HG03460 (cell line): ENCODE results near the gene TNRC18.
"Not testable (repeated sequence)": the region's sequence is repeated elsewhere in the genome, so short reads cannot be mapped to it uniquely, and the experiment has no call there.

Experiments used
- ATAC-seq: cut with Tn5 transposase; IDR thresholded peaks from one replicate; pipeline ENCODE4 v1.9.1; 2021; ENCODE audit not compliant: unreplicated experiment

Gene TNRC18, protein sequence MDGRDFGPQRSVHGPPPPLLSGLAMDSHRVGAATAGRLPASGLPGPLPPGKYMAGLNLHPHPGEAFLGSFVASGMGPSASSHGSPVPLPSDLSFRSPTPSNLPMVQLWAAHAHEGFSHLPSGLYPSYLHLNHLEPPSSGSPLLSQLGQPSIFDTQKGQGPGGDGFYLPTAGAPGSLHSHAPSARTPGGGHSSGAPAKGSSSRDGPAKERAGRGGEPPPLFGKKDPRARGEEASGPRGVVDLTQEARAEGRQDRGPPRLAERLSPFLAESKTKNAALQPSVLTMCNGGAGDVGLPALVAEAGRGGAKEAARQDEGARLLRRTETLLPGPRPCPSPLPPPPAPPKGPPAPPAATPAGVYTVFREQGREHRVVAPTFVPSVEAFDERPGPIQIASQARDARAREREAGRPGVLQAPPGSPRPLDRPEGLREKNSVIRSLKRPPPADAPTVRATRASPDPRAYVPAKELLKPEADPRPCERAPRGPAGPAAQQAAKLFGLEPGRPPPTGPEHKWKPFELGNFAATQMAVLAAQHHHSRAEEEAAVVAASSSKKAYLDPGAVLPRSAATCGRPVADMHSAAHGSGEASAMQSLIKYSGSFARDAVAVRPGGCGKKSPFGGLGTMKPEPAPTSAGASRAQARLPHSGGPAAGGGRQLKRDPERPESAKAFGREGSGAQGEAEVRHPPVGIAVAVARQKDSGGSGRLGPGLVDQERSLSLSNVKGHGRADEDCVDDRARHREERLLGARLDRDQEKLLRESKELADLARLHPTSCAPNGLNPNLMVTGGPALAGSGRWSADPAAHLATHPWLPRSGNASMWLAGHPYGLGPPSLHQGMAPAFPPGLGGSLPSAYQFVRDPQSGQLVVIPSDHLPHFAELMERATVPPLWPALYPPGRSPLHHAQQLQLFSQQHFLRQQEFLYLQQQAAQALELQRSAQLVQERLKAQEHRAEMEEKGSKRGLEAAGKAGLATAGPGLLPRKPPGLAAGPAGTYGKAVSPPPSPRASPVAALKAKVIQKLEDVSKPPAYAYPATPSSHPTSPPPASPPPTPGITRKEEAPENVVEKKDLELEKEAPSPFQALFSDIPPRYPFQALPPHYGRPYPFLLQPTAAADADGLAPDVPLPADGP (N-terminal part only)

GRCh38 chr7:5423306-5423975 is at the start of gene TNRC18:
Gene TNRC18, minus strand, starts transcription at chr7:5423834. Its CDS starts 2,588 bp downstream, at chr7:5421246.
- no peak for ATAC-seq

DNA sequence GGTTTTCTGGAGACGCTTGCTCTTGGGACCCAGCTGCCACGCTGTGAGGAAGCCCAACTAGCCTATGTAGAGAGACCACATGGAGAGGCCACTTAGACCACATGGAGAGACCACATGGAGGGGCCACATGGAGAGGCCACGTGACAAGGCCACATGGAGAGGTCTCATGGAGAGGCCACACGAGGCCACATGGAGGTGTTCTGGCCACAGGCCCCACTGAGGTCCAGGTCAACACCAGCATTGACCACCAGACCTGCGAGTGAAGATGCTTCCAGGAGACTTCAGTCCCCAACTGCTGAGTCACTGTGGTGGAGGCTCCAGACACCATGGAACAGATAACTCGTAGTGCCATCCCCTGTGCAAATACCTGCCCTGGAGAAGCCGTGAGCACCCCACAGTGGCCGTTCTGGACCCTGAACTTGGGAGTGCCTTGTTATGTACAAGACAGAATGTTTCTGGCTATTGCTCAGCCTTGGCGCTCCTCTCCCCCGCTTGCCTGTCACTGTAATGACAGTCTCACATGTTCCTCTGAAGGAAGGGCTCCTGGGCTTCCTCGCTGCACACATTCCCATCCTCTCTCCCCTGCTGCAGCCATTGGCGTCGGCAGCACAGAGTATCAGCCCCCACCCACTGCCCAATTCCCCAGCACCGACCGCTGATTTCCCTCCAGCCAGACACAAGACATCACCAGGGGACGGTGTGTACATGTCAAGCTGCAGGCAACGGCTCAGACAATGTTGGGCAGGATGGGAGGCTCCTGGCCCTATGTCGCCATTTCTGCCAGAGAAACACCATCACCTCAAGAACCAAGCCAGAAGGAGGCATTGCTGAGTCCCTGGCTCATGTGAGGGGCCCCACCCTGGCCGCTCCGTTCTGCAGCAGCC is 49.0 kb upstream of the TNRC18 start:
- no peak for ATAC-seq

- not testable (repeated sequence) for ATAC-seq
Observed at GRCh38 chr7:5471623-5472022, 48.0 kb upstream of the TNRC18 start.

- ATAC-seq = no peak
Observed at GRCh38 chr7:5470816-5471215, 47.2 kb upstream of the TNRC18 start.

- ATAC-seq = no peak
Observed at GRCh38 chr7:5470167-5470532, 46.5 kb upstream of the TNRC18 start.

DNA sequence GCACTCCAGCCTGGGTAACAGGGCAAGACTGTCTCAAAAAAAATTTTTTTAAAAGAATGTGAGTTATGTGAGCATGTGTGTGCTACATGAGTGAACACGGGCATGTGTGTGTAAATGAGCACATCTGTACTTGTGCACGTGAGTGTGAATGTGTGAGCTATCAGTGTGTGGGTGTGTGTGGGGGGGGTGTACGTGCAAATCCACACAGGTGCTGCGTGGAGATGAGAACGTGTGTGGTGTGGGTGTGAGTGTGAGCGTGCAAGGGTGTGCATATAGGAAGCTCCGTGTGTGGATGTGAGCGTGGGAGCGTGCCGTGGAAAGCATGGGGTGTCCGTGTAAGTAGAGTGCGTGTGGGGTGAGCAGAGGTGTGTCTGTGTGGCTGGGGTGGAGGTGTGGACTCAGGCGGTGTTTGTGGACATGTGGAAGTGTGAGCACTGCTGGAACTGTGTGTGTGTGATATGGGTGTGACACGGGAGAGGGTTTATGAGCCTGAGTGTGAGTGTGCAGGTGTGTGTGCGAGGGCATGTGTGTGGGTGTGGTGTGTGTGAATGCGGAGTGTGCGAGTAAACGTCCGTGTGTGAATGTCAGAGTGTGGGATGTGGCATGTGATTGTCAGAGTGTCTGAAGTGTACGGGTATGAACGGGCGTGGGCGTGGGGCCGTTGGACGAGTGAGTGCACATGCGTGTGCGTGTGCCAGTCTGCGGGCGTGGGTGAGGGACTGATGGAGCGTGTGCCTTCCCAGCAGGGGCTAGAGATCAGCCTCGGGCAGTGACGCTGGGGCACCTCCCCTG is 45.9 kb upstream of the TNRC18 start:
- no peak for ATAC-seq

GRCh38 chr7:5467645-5468044 is 44.0 kb upstream of the TNRC18 start:
- ATAC-seq = no peak

DNA sequence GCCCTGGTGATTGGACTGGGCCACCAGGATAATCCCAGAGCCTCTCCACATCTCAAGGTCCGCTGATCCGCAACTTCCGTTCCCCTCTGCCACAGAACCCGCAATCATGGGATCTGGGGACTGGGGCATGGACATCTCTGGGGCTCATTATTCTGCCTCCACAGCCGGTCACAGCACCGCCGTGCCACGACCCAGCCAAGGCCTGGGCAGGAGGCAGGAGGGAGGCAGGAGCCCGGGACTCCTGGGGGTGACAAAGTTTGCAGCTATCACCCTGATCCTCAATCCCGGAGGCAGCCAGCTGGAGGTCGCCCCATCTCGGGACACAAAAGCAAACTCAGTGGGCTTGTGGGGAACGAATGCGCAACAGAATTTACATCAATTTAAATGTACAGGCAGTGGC is 42.9 kb upstream of the TNRC18 start:
- ATAC-seq = no peak

- ATAC-seq = no peak
Observed at GRCh38 chr7:5463031-5463430, 39.4 kb upstream of the TNRC18 start.

DNA sequence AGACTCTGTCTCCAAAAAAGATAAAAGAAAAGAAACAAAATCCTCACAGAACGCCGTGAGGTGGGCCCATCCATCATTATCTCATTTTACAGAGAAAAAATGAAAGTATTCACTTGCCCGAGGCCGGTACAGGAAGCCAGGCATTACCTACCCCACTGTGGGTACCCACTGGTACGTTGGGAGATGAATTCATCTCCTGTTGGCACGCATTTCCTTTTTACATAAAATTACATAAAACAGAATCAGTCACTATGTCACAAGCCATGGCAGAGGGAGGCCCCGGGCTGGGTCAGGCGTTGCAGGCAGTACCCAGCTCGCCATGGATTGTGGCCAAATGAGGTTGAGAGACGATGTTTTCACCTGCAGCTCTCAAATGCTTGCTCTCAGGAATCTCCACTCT is 38.6 kb upstream of the TNRC18 start:
- no peak for ATAC-seq

DNA sequence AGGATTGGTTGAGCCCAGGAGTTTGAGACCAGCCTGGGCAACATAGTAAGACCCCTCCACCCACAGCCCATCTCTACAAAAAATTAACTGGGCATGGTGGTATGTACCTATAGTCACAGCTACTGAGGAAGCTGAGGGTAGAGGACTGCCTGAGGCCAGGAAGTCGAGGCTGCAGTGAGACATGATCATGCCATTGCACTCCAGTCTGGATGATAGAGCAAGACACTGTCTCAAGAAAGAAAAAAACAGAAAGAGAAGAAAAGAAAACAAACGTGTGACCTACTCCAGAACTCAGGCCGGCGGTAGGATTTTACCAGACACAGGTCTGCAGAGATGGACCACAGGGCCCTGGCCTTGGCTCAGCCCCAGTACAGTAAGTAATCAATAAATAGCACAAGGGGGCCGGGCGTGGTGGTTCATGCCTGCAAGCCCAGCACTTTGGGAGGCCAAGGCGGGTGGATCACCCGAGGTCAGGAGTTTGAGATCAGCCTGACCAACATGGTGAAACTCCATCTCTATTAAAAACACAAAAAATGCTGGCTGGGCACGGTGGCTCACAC is 35.4 kb upstream of the TNRC18 start:
- no peak for ATAC-seq

- ATAC-seq = no peak
Observed at GRCh38 chr7:5457245-5457735, 33.7 kb upstream of the TNRC18 start.

GRCh38 chr7:5456409-5456808 is 32.8 kb upstream of the TNRC18 start:
- no peak for ATAC-seq

DNA sequence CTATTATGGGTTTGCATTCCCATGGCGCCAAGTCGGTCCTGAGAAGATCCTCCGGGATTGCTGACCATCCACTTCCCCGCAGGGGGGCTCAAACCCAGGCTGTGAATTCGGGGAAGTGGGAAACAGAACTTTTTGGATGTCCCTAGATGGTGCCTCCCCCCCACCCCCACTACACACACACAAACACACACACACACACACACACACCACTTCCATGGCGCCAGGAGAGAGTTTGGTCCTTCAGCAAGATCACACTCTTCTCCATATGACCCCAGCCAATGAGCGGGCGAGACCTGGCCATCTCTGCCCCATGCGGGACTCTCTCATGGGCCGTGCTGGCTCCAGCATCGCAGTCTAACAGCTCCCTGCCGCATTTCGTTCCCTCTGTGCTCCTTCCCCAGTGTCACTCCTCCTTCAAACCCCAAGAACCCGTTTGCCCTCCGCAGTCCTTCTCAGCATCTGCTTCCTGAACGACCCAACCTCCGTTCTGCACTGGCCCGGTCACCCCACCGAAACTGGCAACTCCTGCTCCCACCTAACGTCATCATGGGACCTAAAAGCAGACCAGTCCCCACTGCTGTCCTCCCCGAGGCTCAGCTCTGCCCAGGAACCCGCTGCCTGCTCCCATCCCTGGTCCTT is 32.1 kb upstream of the TNRC18 start:
- no peak for ATAC-seq

GRCh38 chr7:5455175-5455574 is 31.5 kb upstream of the TNRC18 start:
- no peak for ATAC-seq

DNA sequence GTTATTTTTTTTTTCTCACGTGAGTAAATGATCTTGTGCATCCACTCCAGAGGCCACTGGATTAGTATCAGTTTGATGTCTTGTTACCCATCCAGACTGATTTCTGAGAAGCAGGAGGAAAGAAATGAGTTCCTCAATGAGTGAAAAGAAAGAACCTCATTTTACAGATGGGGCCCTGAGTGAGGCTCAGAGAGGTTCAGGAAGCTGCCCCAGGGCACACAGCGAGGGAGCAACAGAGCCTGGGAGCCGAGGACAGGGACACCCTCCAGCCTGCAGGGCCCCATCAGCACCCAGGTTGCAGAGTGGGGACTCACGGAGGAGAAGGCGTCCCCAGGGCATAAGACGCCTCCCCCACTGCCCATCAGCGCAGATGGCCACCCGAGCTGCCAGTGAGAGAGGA is 30.9 kb upstream of the TNRC18 start:
- ATAC-seq = no peak

DNA sequence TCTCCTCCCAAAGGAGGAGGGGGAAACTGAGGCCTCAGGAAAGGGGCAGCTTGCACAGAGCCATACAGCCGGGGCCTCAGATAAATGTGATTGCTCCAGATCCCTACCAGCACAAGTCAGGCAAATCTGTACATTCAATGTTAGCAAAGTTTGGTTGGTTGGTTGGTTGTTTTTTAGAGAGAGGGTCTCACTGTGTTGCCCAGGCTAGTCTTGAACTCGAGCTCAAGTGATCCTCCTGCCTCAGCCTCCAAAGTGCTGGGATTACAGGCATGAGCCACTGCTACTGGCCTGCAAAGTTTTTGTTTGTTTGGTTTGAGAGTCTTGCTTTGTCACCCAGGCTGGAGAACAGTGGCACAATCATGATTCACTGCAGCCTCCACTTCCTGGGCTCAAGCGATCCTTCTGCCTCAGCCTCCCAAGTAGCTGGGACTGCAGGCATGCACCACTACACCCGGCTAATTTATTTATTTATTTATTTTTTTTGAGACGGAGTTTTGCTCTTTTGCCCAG is 30.0 kb upstream of the TNRC18 start:
- no peak for ATAC-seq

DNA sequence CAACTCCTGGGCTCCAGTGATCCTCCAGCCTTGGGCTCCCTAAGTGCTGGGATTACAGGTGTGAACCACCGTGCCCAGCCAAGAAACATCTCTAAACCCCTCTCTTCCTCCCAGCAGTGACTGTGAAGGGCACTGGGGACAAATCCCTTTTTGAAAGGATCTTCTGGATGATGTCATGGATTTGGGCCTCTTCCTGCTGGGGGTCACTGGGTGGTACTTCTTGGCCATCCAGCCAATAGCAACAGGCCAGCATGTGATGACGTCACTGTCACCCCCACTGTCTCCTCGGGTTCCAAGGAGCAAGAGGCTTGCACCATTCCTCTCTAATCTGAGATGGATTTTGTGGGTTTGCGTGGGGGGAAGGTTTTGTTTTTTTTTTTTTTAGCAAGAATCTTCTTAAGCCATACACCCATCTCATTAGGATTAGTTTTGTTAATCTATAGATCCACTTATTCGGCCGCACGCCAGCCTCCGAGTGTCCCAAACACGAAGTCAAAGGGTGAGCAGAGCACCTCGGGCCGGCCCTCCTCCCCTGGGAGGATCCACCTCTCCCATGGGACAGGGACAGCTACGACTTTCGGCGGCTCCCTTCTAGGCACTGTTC is 29.4 kb upstream of the TNRC18 start:
- ATAC-seq = no peak
